Nephron progenitor cell (in vitro differentiated cells): ENCODE results near the gene ANKZF1.

ENCODE experiments used
- DNase-seq: peaks from one replicate; pipeline ENCODE4 v3.0.0; 2021
- H3K27ac Mint-ChIP-seq: 2 replicates; pipeline ENCODE4 v1.8.0; 2021; ENCODE audit warnings: mild to moderate bottlenecking, moderate library complexity, mixed read lengths
- H3K27me3 Mint-ChIP-seq: 2 replicates; pipeline ENCODE4 v1.8.0; 2021; ENCODE audit warnings: mild to moderate bottlenecking, low read depth, mixed read lengths; ENCODE audit not compliant: poor library complexity
- H3K36me3 Mint-ChIP-seq: 2 replicates; pipeline ENCODE4 v1.8.0; 2021; ENCODE audit warnings: low read depth, mixed read lengths
- H3K4me1 Mint-ChIP-seq: 2 replicates; pipeline ENCODE4 v1.8.0; 2021; ENCODE audit warnings: mixed read lengths
- H3K4me3 Mint-ChIP-seq: 2 replicates; pipeline ENCODE4 v1.8.0; 2021; ENCODE audit warnings: mild to moderate bottlenecking, moderate library complexity, mixed read lengths
- H3K9me3 Mint-ChIP-seq: 2 replicates; pipeline ENCODE4 v1.8.0; 2021; ENCODE audit warnings: mild to moderate bottlenecking, moderate library complexity, mixed read lengths
- TF ChIP-seq, protein P1 (sequence below): fragments of 200-600 bp; sonication (generic); IDR thresholded peaks from 2 replicates; pipeline ENCODE4 v1.5.0; 2021; ENCODE audit warnings: antibody characterized with exemption

ANKZF1 gene

DNA sequence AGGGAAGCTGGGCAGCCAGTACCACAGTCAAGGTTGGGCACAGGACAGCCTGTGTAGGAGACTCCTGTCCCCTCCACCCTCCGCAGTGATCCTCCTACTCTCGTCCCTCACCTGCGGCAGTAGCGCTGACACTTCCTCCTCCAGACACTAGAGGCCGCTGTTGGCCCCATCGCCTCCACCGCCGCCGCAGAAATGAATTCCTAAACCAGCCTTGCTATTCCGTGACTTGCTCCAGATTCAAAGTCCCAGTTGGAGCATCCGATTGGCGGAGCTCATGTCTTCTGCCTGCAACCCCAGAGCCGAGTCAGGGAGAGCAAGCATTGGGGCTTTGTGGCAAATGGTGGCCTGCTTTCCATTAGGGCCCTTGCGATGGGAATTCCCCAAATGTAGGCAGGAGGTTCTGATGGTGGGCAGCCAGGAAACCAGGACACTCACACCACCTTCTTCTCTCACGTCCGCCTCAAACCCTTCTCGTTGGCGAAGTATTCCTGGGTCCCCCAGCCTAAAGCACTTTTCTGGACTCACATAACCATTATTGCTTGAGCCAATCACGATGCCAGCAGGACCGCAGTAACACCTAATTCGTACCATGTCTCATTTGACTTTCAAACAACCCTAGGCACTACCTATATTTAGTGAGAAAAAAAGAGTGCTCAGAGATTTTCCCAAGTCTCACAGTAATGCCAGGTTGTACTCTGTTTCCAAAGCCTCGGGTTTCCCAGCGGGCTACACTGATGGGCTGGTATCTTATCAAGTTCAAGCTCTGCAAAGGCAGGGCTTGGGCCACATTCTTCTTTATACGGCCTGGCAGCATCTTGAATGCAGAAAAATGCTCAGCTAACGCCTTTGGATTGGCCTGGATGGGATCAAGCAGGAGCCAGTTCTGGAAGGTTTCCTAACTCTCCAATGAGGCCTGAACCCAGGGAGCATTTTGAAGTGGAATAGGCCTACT, 48.4 kb downstream of the ANKZF1 start:
- Mint-ChIP-seq H3K4me3 (peak overlapping the region; percentile 91), H3K9me3 (no peaks in the 10 kb centered on the region), H3K4me1 (peaks cover 60% of the 10 kb centered on the region), H3K27me3 (peaks cover 5% of the 10 kb centered on the region), H3K36me3 (peaks cover 6% of the 10 kb centered on the region), H3K27ac (peak overlapping the region; percentile 86)
- peak; percentile 83 for DNase-seq
- TF ChIP-seq, protein P1, sequence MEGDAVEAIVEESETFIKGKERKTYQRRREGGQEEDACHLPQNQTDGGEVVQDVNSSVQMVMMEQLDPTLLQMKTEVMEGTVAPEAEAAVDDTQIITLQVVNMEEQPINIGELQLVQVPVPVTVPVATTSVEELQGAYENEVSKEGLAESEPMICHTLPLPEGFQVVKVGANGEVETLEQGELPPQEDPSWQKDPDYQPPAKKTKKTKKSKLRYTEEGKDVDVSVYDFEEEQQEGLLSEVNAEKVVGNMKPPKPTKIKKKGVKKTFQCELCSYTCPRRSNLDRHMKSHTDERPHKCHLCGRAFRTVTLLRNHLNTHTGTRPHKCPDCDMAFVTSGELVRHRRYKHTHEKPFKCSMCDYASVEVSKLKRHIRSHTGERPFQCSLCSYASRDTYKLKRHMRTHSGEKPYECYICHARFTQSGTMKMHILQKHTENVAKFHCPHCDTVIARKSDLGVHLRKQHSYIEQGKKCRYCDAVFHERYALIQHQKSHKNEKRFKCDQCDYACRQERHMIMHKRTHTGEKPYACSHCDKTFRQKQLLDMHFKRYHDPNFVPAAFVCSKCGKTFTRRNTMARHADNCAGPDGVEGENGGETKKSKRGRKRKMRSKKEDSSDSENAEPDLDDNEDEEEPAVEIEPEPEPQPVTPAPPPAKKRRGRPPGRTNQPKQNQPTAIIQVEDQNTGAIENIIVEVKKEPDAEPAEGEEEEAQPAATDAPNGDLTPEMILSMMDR: peak; percentile 97

DNA sequence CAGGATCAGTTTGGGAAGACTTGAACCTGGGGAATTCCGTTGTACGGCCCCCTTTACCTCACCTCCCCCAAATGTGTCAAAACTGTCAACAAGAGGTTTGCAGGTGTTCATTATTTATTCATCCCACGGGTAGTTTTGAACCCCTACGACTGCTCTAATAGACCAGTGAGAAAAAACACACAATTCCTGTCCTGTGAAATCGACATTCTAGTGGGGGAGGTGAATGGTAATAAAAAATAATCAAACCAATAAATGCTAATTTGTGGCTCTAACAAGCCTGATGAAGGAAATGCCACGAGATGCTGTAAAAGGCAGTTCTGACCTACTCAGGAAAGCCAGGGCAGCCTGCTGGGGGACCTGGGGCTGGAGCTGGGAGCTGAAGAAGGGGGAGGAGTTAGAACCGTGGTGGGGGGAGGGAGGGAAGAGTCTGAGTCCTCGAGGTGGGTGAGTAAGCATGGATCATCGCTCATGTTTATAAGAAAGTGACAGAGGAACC, 49.1 kb downstream of the ANKZF1 start:
- H3K4me1 Mint-ChIP-seq: peaks cover 62% of the 10 kb centered on the region
- peaks cover 5% of the 10 kb centered on the region for H3K27me3 Mint-ChIP-seq
- peaks cover 10% of the 10 kb centered on the region for H3K36me3 Mint-ChIP-seq
- H3K27ac Mint-ChIP-seq: peak overlapping the region; percentile 86
- TF ChIP-seq, protein P1: no peak
- DNase-seq: no peak
- H3K9me3 Mint-ChIP-seq: no peaks in the 10 kb centered on the region
- peak overlapping the region; percentile 91 for H3K4me3 Mint-ChIP-seq

DNA sequence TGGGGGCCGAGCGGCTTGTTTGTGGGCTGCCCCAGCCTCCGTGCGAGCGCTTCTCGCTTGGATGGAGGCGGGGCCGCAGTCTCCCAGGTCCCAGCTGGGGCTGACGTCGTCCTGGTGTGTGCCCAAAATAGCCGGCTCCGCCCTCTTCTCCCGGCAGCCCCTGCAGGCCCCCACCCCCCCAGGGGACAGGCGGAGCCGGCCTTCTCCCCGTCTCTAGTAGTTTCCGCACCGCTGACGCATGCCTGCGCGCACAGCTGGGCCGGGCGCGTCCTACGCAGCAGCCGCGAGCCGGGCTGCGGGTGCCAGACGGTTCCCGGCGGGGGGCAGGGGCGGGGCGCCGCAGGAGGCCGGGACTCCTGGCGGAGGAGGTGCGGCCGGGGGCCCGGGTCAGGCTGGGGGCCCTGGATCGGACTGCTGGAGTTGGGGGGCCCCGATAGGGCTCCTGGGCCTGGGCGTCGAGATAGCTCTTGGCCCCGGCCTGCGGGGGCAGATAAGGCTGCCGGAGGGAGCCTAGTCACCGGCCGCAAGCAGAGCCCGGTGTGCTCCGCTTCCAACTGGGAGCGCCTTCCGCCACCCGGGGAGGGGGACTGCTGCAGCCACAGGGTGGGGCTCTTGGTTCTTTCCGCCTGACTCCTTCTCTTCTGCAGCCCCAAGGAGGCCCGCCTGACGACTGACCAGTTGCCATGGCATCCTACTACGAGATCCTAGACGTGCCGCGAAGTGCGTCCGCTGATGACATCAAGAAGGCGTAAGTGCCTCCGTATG, 49.7 kb downstream of the ANKZF1 start, which contains the start of gene DNAJB2:
DNAJB2 (plus strand) TSS at position 216 of the 765 bp plus-strand sequence; CDS start at position 684, 468 bp downstream.
- H3K4me1 Mint-ChIP-seq: peaks cover 61% of the 10 kb centered on the region

DNA sequence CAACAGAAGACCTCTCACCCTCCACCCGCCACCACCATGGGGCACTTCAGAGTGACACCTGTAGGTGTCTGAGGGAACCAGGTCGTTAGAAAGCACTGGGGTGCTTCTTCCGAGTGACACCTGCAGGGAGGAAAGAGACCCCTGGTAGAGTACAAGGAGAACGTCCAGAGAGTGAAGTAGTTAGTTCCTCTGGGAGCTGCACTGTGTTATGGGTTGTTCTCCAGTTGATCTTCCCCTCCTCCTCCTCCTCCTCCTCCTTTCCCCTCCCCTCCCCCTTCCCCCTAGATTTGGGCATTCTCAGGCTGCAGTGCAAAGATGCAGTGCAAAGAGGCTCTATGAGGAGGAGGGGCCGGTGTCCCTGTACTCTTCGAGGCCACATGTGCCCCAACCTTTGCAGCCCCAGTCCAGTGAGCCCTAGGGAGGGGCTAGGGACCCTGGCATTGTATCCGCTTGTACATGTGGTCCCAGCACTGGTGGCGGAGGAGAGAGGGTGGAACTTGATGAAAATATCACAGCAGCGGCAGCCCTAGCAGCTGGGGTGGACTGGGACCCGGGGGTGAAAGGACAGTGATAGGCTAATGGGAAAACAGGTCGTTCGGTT, 50.4 kb downstream of the ANKZF1 start:
- TF ChIP-seq, protein P1: no peak
- Mint-ChIP-seq H3K4me1 (peaks cover 54% of the 10 kb centered on the region), H3K27me3 (peaks cover 5% of the 10 kb centered on the region), H3K4me3 (peak overlapping the region; percentile 91), H3K36me3 (peaks cover 10% of the 10 kb centered on the region), H3K9me3 (no peaks in the 10 kb centered on the region), H3K27ac (peak overlapping the region; percentile 95)
- no peak for DNase-seq

More for the DNA sequence above, 49.7 kb downstream of the ANKZF1 start, which contains the start of gene DNAJB2:
- Mint-ChIP-seq H3K27ac (peak within 1 kb of the TSS; percentile 95), H3K9me3 (no peaks in the 10 kb centered on the region), H3K36me3 (peaks cover 10% of the 10 kb centered on the region), H3K4me3 (peak within 1 kb of the TSS; percentile 91), H3K27me3 (peaks cover 5% of the 10 kb centered on the region)
- peak; percentile 97 for DNase-seq
- TF ChIP-seq, protein P1: no peak

DNA sequence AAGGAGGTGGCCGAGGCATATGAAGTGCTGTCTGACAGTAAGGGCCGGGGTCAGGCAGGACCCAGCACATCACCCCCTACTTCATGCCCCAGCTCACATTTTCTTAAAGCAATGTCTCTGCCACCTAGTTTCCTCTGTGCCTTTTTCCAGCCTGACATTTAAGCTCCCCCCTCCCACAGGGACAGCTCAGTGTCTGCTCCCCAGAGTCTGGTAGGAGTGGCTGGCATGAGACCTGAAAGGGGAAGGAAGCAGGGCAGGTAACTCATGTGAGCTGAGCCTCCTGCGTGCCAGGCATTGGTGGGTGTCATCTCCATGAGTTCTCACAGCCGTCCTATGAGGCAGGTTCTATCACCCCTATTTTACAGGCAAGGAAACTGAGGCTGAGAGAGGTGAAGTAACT, 51.0 kb downstream of the ANKZF1 start:
- Mint-ChIP-seq H3K4me3 (peak overlapping the region; percentile 91), H3K36me3 (peaks cover 10% of the 10 kb centered on the region), H3K9me3 (no peaks in the 10 kb centered on the region), H3K27ac (no peak overlapping the region), H3K27me3 (peaks cover 5% of the 10 kb centered on the region), H3K4me1 (peaks cover 58% of the 10 kb centered on the region)
- TF ChIP-seq, protein P1: no peak
- no peak for DNase-seq
